GM12864 (cell line): ENCODE results near the gene RTKN2.
"Not testable (repeated sequence)": the region's sequence is repeated elsewhere in the genome, so short reads cannot be mapped to it uniquely, and the experiment has no call there.

Experiments used
- DNase-seq: peaks from one replicate; pipeline ENCODE4 v3.0.0-alpha.2; 2011; ENCODE audit warnings: low read depth
- H3K4me3 ChIP-seq: 2 replicates; pipeline ENCODE4 v1.5.1; 2011; ENCODE audit warnings: mild to moderate bottlenecking, low read depth, low read length, control low read depth
- TF ChIP-seq, protein P1 (sequence below): IDR thresholded peaks from 2 replicates; pipeline ENCODE4 v1.5.1; 2011; ENCODE audit warnings: low read depth, mild to moderate bottlenecking, moderate library complexity, low read length, control low read depth, inconsistent platforms; ENCODE audit errors: missing control alignments

Gene RTKN2

DNA sequence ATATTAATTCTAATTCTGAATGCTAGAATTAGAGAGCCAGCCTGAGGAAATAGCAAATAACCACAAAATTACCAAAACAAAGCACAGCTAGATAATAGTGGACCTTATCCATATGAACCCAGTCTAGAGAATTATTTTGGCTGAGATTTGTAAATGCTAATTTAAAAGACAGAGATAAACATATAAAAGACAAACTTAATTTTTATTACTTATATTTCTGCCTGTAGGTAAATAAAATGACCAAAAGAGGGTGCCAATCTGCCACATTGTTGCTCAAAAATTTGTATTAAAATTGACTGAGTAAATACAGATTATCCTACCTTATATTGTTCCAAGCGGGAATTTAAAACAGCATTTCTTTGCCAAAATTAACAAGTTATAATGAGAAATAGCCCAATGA, 20.2 kb downstream of the RTKN2 start:
- no peak overlapping the region for H3K4me3 ChIP-seq
- DNase-seq, result no peak
- TF ChIP-seq, protein P1, sequence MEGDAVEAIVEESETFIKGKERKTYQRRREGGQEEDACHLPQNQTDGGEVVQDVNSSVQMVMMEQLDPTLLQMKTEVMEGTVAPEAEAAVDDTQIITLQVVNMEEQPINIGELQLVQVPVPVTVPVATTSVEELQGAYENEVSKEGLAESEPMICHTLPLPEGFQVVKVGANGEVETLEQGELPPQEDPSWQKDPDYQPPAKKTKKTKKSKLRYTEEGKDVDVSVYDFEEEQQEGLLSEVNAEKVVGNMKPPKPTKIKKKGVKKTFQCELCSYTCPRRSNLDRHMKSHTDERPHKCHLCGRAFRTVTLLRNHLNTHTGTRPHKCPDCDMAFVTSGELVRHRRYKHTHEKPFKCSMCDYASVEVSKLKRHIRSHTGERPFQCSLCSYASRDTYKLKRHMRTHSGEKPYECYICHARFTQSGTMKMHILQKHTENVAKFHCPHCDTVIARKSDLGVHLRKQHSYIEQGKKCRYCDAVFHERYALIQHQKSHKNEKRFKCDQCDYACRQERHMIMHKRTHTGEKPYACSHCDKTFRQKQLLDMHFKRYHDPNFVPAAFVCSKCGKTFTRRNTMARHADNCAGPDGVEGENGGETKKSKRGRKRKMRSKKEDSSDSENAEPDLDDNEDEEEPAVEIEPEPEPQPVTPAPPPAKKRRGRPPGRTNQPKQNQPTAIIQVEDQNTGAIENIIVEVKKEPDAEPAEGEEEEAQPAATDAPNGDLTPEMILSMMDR, result no peak

DNA sequence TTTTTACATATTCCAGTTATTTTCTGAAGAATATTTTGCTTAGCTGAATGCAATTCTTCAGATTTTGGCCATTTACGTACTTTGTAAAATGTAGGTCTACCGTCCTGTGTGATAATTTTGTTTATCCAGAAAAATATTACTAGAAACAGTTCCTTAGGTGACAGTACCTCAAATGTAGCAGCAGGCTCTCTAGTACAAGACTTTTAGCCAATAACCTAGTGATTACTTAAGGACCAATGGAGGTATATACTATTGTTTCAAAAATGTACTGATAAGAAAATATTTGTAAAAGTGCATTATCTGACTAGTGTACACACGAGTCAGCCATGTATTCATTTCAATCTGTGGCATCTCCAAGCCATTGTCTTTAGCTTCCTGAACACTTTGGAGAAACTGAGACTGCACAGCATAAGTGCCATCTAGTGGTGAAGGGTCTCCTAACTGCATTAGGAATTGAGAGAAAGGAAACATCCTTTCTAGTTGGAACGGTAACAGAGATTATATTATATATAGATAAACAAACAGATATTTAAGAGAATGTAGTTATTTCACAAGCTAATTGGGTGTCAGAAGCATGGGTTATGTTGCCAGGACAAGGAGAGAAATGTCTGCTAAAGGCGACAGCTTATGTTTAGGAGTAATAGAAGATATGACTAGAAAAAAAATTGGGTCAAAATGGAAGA, 23.7 kb downstream of the RTKN2 start:
- no peak overlapping the region for H3K4me3 ChIP-seq
- peak; percentile 52 for DNase-seq
- TF ChIP-seq, protein P1, result peak; percentile 76

DNA sequence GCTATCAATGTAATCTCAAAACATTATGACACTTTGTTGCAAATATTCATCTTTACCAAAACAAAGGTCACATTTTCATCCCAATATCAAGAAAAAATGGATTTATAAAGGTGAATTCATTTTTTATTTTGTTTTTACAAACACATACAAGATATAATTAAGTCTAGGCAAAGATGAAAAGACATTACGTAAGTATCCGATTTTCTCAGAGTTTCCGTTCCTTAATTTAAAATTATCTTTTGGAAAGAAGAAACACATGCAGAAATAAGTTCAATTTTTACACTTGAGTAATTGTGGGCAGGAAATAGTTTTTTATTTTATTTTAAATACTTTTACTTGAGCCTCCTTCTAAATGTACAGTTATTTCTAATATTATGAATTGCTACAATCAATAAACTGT, 24.6 kb downstream of the RTKN2 start:
- no peak overlapping the region; the same call in 1 of the 2 replicates for H3K4me3 ChIP-seq
- DNase-seq, result no peak
- TF ChIP-seq, protein P1, result no peak

DNA sequence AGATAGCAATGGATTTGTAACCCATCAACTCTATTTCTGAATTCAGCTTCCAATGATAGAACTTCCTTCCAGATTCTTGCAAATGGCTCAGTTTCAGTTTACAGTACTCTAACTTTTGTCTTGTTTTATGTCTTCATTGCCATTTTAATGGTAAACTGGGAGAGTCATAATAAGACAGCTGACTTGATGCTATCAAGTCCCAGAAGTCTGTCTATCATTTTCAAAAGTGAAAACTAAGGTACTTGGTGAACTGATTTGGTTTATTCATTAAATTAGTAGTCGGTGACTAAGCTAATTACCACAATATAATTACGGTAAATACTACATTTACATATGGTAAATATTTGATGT, 25.0 kb downstream of the RTKN2 start:
- peak overlapping the region; percentile 4; the same call in 1 of the 2 replicates for H3K4me3 ChIP-seq
- no peak for DNase-seq
- TF ChIP-seq, protein P1, result no peak

GRCh38 chr10:62242965-62243646, 25.5 kb downstream of the RTKN2 start:
- peak; percentile 42 for DNase-seq
- peak overlapping the region; percentile 4; the same call in 1 of the 2 replicates for H3K4me3 ChIP-seq

GRCh38 chr10:62241521-62241920, 27.1 kb downstream of the RTKN2 start:
- not testable (repeated sequence) for H3K4me3 ChIP-seq, DNase-seq

DNA sequence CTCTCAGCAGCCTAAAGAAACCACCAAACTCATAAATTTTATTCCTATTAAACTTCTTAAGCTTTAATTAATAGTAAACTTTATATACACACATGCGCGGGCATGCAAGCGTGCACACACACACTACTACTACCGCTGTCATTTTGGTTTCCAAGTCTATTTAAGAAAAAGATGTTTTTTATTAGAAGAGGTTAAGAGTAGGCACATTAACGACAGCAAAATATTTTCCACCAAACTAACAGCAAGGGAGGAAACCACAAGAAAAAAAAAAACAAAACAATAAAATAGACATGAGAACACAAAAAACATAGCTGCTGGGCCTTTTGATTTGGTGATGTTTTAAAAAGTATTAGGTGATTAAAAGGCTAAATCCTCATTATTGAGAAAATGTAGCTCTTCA, 28.6 kb downstream of the RTKN2 start:
- H3K4me3 ChIP-seq, result no peak overlapping the region

More for the DNA sequence above, 28.6 kb downstream of the RTKN2 start:
- DNase-seq, result no peak
- TF ChIP-seq, protein P1, result no peak
